Adrenal gland (tissue), 5 donors: Measurements from ENCODE around the gene SCAF8.

Experiments used
- CTCF ChIP-seq, 6 experiments: fragments of 450-650 bp in 4 of 6; fragments of 200-600 bp in 2 of 6; sonication (generic) in 1 of 6; IDR thresholded peaks; 1 replicate in 5 of 6; 2 replicates in 1 of 6; pipeline versions ENCODE4 v1.5.1 to v1.8.0; 2016 to 2021; ENCODE audit warnings: antibody characterized with exemption in 6 of 6, mild to moderate bottlenecking in 2 of 6, moderate library complexity in 1 of 6
- POLR2A ChIP-seq, 2 donors: fragments of 450-650 bp; IDR thresholded peaks; one replicate each; pipeline ENCODE4 v1.6.1; 2017; ENCODE audit warnings: antibody characterized with exemption in 2 of 2, mild to moderate bottlenecking in 2 of 2, moderate library complexity in 1 of 2
- donor health status: DM: no; HTN: no; CAD: no.

GRCh38 chr6:154821638-154822037 lies 88.4 kb downstream of the SCAF8 start:
- TF ChIP-seq CTCF (IDR thresholded peaks at IDR 0.05) (no peak), POLR2A (IDR thresholded peaks at IDR 0.05) (no peak)
